ENCODE data around the gene PAM. TPM values are rescaled to one million over a fixed set of nuclear protein-coding genes. Genes with fewer than 3 reads are reported as not detected.

Gene PAM
- total RNA-seq, 2 donors from 2014 or later, result 32.9 to 38.2 TPM

- peak; percentile 49 for DNase-seq
- H3K27ac Mint-ChIP-seq, result peak overlapping the region; percentile 91
- Histone ChIP-seq H3K36me3 (ENCODE audit: control insufficient read depth, insufficient read depth, low read length) (no peaks in the 10 kb centered on the region), H3K27ac (ENCODE audit: low read depth, low read length) (no peak overlapping the region), H3K4me3 (ENCODE audit: low read length) (no peak overlapping the region), H3K9ac (ENCODE audit: extremely low read depth, low read length, poor library complexity, severe bottlenecking) (no peak overlapping the region), H3K9me3 (ENCODE audit: control insufficient read depth, low read length) (peaks cover 9% of the 10 kb centered on the region), H3K4me1 (ENCODE audit: control insufficient read depth, insufficient read depth, low read length) (peaks cover 7% of the 10 kb centered on the region), H3K27me3 (ENCODE audit: control insufficient read depth, insufficient read depth, low read length, poor library complexity, severe bottlenecking) (no peaks in the 10 kb centered on the region)
- no peak overlapping the region for H3K4me3 Mint-ChIP-seq
- peaks cover 3% of the 10 kb centered on the region for H3K36me3 Mint-ChIP-seq (ENCODE audit: low read depth)
- 74 to 86% methylated on average over 4 to 7 of the region's 7 CpGs for WGBS, 2 experiments (ENCODE audit: insufficient coverage in 1 of 2, insufficient read length in 1 of 2)
- no peak for TF ChIP-seq CTCF (conservative IDR thresholded peaks at IDR 0.05)
- peaks cover 35% of the 10 kb centered on the region for H3K4me1 Mint-ChIP-seq
- H3K9me3 Mint-ChIP-seq, result peaks cover 21% of the 10 kb centered on the region
- H3K27me3 Mint-ChIP-seq (ENCODE audit: insufficient read depth), result no peaks in the 10 kb centered on the region
Observed at GRCh38 chr5:103057208-103058130, 302.4 kb downstream of the PAM start.

DNA sequence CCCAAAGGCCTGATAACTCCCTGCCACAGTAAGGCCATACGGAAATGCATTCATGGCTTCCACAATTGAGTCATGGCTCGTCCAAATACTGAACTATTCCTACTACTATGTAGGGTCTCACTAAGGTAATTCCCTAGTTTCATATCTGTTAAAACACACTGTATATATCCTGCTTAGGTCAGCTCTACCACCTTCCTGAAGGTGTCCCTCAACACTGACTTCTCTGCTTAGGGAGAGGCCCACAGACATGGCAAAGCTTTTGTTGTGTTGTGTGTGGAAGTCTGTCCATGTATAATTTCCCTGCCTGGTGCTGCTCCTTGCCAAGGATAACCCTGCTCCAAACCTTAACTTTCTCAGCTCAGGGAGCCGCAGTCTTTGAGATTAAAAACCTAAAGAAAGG, 304.4 kb downstream of the PAM start:
- Mint-ChIP-seq H3K36me3 (ENCODE audit: low read depth) (peaks cover 3% of the 10 kb centered on the region), H3K4me1 (peaks cover 35% of the 10 kb centered on the region), H3K27me3 (ENCODE audit: insufficient read depth) (no peaks in the 10 kb centered on the region), H3K9me3 (peaks cover 21% of the 10 kb centered on the region), H3K4me3 (no peak overlapping the region), H3K27ac (peak overlapping the region; percentile 63)
- Histone ChIP-seq H3K36me3 (ENCODE audit: control insufficient read depth, insufficient read depth, low read length) (no peaks in the 10 kb centered on the region), H3K9me3 (ENCODE audit: control insufficient read depth, low read length) (peaks cover 9% of the 10 kb centered on the region), H3K4me1 (ENCODE audit: control insufficient read depth, insufficient read depth, low read length) (peaks cover 7% of the 10 kb centered on the region), H3K9ac (ENCODE audit: extremely low read depth, low read length, poor library complexity, severe bottlenecking) (no peak overlapping the region), H3K27me3 (ENCODE audit: control insufficient read depth, insufficient read depth, low read length, poor library complexity, severe bottlenecking) (no peaks in the 10 kb centered on the region), H3K27ac (ENCODE audit: low read depth, low read length) (no peak overlapping the region), H3K4me3 (ENCODE audit: low read length) (no peak overlapping the region)
- no peak for DNase-seq
- 94 to 97% methylated on average over 3 of the region's 3 CpGs for WGBS, 2 experiments (ENCODE audit: insufficient coverage in 1 of 2, insufficient read length in 1 of 2)
- TF ChIP-seq CTCF (conservative IDR thresholded peaks at IDR 0.05), result no peak

DNA sequence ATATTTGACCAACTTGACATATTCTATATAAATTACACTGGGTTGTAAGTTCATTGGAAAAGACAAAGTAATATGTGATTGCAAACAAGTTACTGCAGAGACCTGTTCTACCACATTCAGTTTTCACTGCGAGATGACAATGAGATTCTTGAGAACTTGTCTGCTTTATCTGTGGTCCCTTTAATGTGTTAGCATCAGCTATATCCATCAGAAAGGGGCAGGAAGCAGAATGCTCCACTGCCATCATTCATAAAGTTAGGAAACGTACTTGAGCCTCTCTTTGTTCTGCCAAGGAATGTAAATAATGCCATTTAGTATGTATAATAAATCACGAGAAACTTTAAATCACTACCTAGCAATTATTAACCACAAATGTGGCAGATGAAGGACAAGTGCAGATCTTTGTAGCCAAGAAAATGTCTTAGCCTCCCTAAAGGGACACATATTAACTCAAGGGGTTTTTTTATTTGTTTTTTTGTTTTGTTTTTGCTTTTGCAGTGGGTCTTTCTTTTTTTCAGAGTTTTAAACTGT, 305.4 kb downstream of the PAM start:
- H3K36me3 ChIP-seq (ENCODE audit: control insufficient read depth, insufficient read depth, low read length), result no peaks in the 10 kb centered on the region
- H3K27ac ChIP-seq (ENCODE audit: low read depth, low read length), result no peak overlapping the region
- no peak overlapping the region for H3K4me3 ChIP-seq (ENCODE audit: low read length)
- H3K9me3 ChIP-seq (ENCODE audit: control insufficient read depth, low read length), result peaks cover 9% of the 10 kb centered on the region
- no peaks in the 10 kb centered on the region for H3K36me3 Mint-ChIP-seq (ENCODE audit: low read depth)
- H3K4me3 Mint-ChIP-seq, result no peak overlapping the region
- peaks cover 7% of the 10 kb centered on the region for H3K4me1 ChIP-seq (ENCODE audit: control insufficient read depth, insufficient read depth, low read length)
- WGBS, 2 experiments (ENCODE audit: insufficient coverage in 1 of 2, insufficient read length in 1 of 2), result 71 to 96% methylated on average over 1 to 3 of the region's 3 CpGs
- no peak overlapping the region for H3K9ac ChIP-seq (ENCODE audit: extremely low read depth, low read length, poor library complexity, severe bottlenecking)
- peaks cover 35% of the 10 kb centered on the region for H3K4me1 Mint-ChIP-seq
- no peak for TF ChIP-seq CTCF (conservative IDR thresholded peaks at IDR 0.05)
- no peak for DNase-seq
- no peak overlapping the region for H3K27ac Mint-ChIP-seq
- no peaks in the 10 kb centered on the region for H3K27me3 ChIP-seq (ENCODE audit: control insufficient read depth, insufficient read depth, low read length, poor library complexity, severe bottlenecking)
- no peaks in the 10 kb centered on the region for H3K27me3 Mint-ChIP-seq (ENCODE audit: insufficient read depth)
- H3K9me3 Mint-ChIP-seq, result peaks cover 14% of the 10 kb centered on the region
